ENCODE results near the gene SLC26A9.
"Not testable (repeated sequence)": the region's sequence is repeated elsewhere in the genome, so short reads cannot be mapped to it uniquely, and the experiment has no call there.

SLC26A9 gene

GRCh38 chr1:205896351-205896750 is 46.9 kb downstream of the SLC26A9 start:
- no peak for DNase-seq

GRCh38 chr1:205894119-205894518 is 49.1 kb downstream of the SLC26A9 start:
- not testable (repeated sequence) for DNase-seq

GRCh38 chr1:205892175-205892574 is 51.1 kb downstream of the SLC26A9 start:
- not testable (repeated sequence) for DNase-seq

GRCh38 chr1:205891481-205891880 is 51.8 kb downstream of the SLC26A9 start:
- not testable (repeated sequence) for DNase-seq

DNA sequence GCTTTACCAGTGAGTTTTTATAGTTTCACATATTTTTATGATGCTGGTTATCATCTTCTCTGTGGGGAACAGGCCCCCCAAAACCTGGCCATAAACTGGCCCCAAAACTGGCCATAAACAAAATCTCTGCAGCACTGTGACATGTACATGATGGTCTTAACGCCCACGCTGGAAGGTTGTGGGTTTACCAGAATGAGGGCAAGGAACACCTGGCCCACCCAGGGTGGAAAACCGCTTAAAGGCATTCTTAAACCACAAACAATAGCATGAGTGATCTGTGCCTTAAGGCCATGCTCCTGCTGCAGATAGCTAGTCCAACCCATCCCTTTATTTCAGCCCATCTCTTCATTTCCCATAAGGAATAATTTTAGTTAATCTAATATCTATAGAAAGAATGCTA is 52.6 kb downstream of the SLC26A9 start:
- not testable (repeated sequence) for DNase-seq

GRCh38 chr1:205889706-205890105 is 53.5 kb downstream of the SLC26A9 start:
- DNase-seq = not testable (repeated sequence)

DNA sequence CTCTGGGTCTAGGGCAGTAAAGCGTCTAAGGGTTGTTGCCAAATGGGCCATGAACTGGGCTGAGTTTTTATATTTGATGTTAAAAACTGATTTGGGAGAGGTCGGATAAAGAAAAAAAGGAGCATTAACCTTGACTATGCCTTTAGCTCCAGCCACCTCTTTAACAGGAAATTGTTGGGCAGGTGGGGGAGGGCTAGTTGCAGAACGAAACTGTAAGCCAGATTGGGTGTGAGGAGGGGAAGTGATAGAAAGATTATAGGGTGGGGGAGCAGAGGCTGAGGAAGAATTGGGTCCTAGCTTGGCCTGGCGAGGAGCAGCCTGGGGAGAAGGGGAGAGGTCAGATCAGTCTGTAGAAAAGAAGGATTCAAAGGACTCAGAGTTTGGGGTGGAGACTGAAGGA is 54.2 kb downstream of the SLC26A9 start:
- not testable (repeated sequence) for DNase-seq

DNA sequence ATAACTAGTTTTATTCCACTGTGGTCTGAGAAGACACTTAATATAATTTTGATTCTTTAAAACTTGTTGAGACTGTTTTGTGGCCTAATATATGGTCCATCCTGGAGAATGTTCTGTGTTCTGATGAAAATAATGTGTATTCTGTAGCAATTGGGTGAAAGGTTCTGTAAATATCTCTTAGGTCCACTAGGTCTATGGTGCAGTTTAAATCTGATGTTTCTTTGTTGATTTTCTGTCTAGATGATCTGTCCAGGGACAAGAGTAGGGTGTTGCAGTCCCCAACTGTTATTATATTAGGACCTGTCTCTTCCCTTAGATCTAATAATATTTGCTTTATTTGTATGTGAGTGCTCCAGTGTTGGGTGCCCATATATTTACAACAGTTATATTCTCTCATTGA is 59.5 kb downstream of the SLC26A9 start:
- no peak for DNase-seq

GRCh38 chr1:205880923-205881322 is 62.3 kb downstream of the SLC26A9 start:
- no peak for DNase-seq

DNA sequence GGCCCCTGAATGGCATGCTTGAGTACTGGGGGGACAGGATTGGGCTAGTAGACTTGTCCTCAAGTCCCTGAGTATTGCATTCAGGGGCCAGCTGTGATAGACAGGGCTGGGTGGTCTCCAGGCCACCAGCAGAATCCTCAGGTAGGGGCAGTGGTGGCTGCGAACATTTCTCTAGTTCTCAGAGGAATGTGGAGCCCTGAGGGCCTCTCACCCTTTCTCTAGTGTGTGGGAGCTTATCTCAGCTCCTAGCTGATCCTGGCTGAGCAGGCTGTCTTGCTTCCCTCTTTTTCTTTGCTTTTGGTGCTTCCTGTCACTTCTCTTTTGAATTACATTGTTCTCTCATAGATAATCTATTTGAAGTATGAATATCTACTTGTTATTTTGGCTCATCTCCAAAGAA is 63.3 kb downstream of the SLC26A9 start:
- DNase-seq = no peak

- DNase-seq = no peak
Observed at GRCh38 chr1:205878026-205878425, 65.2 kb downstream of the SLC26A9 start.

DNA sequence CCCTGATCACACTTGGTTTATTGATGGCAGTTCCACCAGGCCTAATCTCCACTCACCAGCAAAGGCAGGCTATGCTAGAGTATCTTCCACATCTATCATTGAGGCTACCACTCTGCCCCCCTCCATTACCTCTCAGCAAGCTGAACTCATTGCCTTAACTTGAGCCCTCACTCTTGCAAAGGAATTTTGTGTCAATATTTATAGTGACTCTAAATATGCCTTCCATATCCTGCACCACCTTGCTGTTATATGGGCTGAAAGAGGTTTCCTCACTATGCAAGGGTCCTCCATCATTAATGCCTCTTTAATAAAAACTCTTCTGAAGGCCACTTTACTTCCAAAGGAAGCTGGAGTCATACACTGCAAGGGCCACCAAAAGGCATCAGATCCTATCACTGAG is 70.1 kb downstream of the SLC26A9 start:
- not testable (repeated sequence) for DNase-seq

DNA sequence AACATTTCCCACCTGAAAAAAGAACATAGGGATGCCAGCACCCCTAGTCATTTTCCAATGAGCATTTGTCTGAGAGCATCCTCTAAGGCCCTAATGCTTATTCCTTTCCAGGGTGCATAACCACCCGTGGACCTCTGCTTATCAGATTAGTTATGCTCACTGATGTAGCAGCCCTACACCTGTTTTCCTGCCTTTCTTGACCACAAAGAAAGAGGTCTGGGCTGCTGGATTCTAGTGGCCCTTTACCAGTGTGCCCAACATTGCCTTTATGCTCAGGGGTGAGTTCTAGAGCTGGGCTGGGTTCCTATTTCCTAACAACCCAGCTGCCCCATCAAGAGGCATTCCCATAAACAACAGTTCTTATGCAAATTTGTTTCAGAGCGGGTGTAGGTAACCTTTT is 73.0 kb downstream of the SLC26A9 start:
- no peak for DNase-seq
